ENCODE measurements around the gene GPR107.

GPR107 gene

GRCh38 chr9:130026583-130027340, 26.9 kb upstream of the GPR107 start:
- H3K27ac Mint-ChIP-seq = no peak overlapping the region
- H3K36me3 Mint-ChIP-seq (ENCODE audit: low read depth) = peaks cover 4% of the 10 kb centered on the region
- no peaks in the 10 kb centered on the region for H3K27me3 Mint-ChIP-seq (ENCODE audit: low read depth)
- H3K4me3 Mint-ChIP-seq = no peak overlapping the region
- TF ChIP-seq, protein P1, sequence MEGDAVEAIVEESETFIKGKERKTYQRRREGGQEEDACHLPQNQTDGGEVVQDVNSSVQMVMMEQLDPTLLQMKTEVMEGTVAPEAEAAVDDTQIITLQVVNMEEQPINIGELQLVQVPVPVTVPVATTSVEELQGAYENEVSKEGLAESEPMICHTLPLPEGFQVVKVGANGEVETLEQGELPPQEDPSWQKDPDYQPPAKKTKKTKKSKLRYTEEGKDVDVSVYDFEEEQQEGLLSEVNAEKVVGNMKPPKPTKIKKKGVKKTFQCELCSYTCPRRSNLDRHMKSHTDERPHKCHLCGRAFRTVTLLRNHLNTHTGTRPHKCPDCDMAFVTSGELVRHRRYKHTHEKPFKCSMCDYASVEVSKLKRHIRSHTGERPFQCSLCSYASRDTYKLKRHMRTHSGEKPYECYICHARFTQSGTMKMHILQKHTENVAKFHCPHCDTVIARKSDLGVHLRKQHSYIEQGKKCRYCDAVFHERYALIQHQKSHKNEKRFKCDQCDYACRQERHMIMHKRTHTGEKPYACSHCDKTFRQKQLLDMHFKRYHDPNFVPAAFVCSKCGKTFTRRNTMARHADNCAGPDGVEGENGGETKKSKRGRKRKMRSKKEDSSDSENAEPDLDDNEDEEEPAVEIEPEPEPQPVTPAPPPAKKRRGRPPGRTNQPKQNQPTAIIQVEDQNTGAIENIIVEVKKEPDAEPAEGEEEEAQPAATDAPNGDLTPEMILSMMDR (IDR thresholded peaks at IDR 0.05; ENCODE audit: unreplicated experiment in 3 of 3) = no peak
- no peaks in the 10 kb centered on the region for H3K9me3 Mint-ChIP-seq
- peaks cover 7% of the 10 kb centered on the region for H3K4me1 Mint-ChIP-seq

DNA sequence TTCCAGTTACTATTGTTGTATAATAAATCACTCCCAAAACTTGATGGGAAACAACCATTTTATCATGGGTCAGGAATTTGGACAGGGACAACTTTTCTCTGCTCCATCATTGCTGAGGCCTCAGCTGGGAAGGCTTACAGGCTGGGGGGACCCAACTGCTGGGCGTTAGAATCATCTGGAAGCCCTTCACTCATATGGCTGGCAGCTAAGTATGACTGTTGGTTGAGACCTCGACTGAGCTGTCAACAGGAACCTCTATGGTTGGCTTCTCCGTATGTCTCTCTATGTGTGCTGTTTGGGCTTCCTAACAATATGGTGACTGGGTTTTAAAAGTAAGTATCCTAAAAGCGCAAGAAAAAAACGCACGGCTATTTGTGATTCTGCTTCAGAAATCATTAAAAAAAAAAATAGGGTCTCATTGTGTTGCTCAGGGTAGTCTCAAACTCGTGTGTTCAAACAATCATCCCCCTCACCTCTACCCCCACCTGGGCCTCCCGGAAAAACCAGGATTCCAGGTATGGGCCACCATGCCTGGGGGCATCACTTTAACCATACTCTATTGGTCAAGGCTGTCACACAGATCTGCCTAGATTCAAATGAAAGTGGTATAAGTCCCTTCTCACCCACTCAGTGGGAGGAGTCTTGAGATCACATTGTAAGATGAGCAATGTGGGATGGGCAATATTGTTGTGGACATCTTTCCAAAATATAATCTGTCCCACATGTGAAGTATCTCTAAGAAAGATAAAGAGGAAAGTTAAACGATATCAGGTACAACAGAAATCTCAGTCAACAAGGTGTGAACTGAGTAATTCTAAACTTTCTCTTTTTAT, 26.0 kb upstream of the GPR107 start:
- Mint-ChIP-seq H3K4me1 (peaks cover 12% of the 10 kb centered on the region), H3K36me3 (ENCODE audit: low read depth) (peaks cover 4% of the 10 kb centered on the region), H3K9me3 (no peaks in the 10 kb centered on the region), H3K4me3 (no peak overlapping the region), H3K27ac (no peak overlapping the region), H3K27me3 (ENCODE audit: low read depth) (no peaks in the 10 kb centered on the region)
- TF ChIP-seq, protein P1 (IDR thresholded peaks at IDR 0.05; ENCODE audit: unreplicated experiment in 3 of 3) = no peak

- no peak overlapping the region for H3K27ac Mint-ChIP-seq
- peaks cover 4% of the 10 kb centered on the region for H3K36me3 Mint-ChIP-seq (ENCODE audit: low read depth)
- H3K27me3 Mint-ChIP-seq (ENCODE audit: low read depth) = no peaks in the 10 kb centered on the region
- TF ChIP-seq, protein P1 (IDR thresholded peaks at IDR 0.05; ENCODE audit: unreplicated experiment in 3 of 3) = no peak
- no peak overlapping the region for H3K4me3 Mint-ChIP-seq
- H3K9me3 Mint-ChIP-seq = no peaks in the 10 kb centered on the region
- peaks cover 14% of the 10 kb centered on the region for H3K4me1 Mint-ChIP-seq
Measured at GRCh38 chr9:130028493-130029222, 25.0 kb upstream of the GPR107 start.

GRCh38 chr9:130029223-130029973, 24.3 kb upstream of the GPR107 start:
- H3K4me3 Mint-ChIP-seq = no peak overlapping the region
- peaks cover 10% of the 10 kb centered on the region for H3K4me1 Mint-ChIP-seq
- H3K9me3 Mint-ChIP-seq = no peaks in the 10 kb centered on the region
- no peaks in the 10 kb centered on the region for H3K27me3 Mint-ChIP-seq (ENCODE audit: low read depth)
- TF ChIP-seq, protein P1 (IDR thresholded peaks at IDR 0.05; ENCODE audit: unreplicated experiment in 3 of 3) = no peak
- H3K36me3 Mint-ChIP-seq (ENCODE audit: low read depth) = peaks cover 4% of the 10 kb centered on the region
- H3K27ac Mint-ChIP-seq = no peak overlapping the region

GRCh38 chr9:130030651-130031127, 23.0 kb upstream of the GPR107 start:
- H3K4me1 Mint-ChIP-seq = peaks cover 10% of the 10 kb centered on the region
- no peaks in the 10 kb centered on the region for H3K27me3 Mint-ChIP-seq (ENCODE audit: low read depth)
- peaks cover 4% of the 10 kb centered on the region for H3K36me3 Mint-ChIP-seq (ENCODE audit: low read depth)
- TF ChIP-seq, protein P1 (IDR thresholded peaks at IDR 0.05; ENCODE audit: unreplicated experiment in 3 of 3) = no peak
- no peak overlapping the region for H3K4me3 Mint-ChIP-seq
- no peak overlapping the region for H3K27ac Mint-ChIP-seq
- H3K9me3 Mint-ChIP-seq = no peaks in the 10 kb centered on the region

Measured in nephron (organoid).